ENCODE measurements around the gene RNF5. TPM values are rescaled to one million over a fixed set of nuclear protein-coding genes. Genes with fewer than 3 reads are reported as not detected.
A peak's percentile ranks its signal among the peaks of the same experiment; 100 is the strongest.

The RNF5 gene
- total and polyA plus RNA-seq, 9 of the 15 experiments (the other 6 are each of a cell fraction or from before 2014, with no cell fraction given): 62.2 to 245 (median 129) TPM

GRCh38 chr6:32192608-32193039 is 14.4 kb downstream of the RNF5 start, which contains the start of gene GPSM3 (continued):
- TF ChIP-seq DLX4 (CRISPR knock-in tag; IDR thresholded peaks at IDR 0.05) (no peak), GATAD2B (IDR thresholded peaks at IDR 0.05; ENCODE audit: borderline replicate concordance) (peak; percentile 64; the same call in 1 of the 2 replicates), RREB1 (CRISPR knock-in tag; IDR thresholded peaks at IDR 0.05) (0 out of 2 replicates have a peak, but pooled peaks have one; percentile 43), SRF (CRISPR knock-in tag; IDR thresholded peaks at IDR 0.05) (peak in 1 of 2 experiments; percentile 44; a peak in 1 of 4 replicates), SETDB1 (IDR thresholded peaks at IDR 0.05; ENCODE audit: low read length) (no peak), PRPF4 (IDR thresholded peaks at IDR 0.05; ENCODE audit: insufficient read depth, low read depth, low read length, poor library complexity, severe bottlenecking) (no peak), RBM25 (IDR thresholded peaks at IDR 0.05; ENCODE audit: low read depth, low read length, severe bottlenecking) (no peak), MNT (conservative IDR thresholded peaks at IDR 0.05) (peak; percentile 23 to 57; a peak in 2 of 4 replicates), ILF3 (IDR thresholded peaks at IDR 0.05; ENCODE audit: borderline replicate concordance) (no peak), VEZF1 (CRISPR knock-in tag; IDR thresholded peaks at IDR 0.05) (peak; percentile 92), ATF3 (IDR thresholded peaks at IDR 0.05) (no peak), ATF3 (CRISPR knock-in tag; conservative IDR thresholded peaks at IDR 0.05) (no peak), SP2 (IDR thresholded peaks at IDR 0.05; ENCODE audit: extremely low read depth, low read depth, low read length, poor library complexity, severe bottlenecking) (no peak), LARP7 (IDR thresholded peaks at IDR 0.05) (no peak), SRSF9 (IDR thresholded peaks at IDR 0.05; ENCODE audit: borderline replicate concordance, low read depth, low read length) (no peak), PTBP1 (IDR thresholded peaks at IDR 0.05; ENCODE audit: low read depth, low read length) (no peak), FIP1L1 (IDR thresholded peaks at IDR 0.05; ENCODE audit: low read depth, low read length, poor library complexity, severe bottlenecking) (no peak), MTA3 (IDR thresholded peaks at IDR 0.05; ENCODE audit: borderline replicate concordance) (0 out of 2 replicates have a peak, but pooled peaks have one; percentile 20)

All from K562 (cell line).